Endothelial cell of umbilical vein (primary cell): ENCODE measurements around the gene GPR82. TPM values are rescaled to one million over a fixed set of nuclear protein-coding genes. Genes with fewer than 3 reads are reported as not detected.
"Not testable (repeated sequence)": the region's sequence is repeated elsewhere in the genome, so short reads cannot be mapped to it uniquely, and the experiment has no call there.

Experiments used
- BruUV-seq: library from RNA; stranded (reverse); fragments of 400-500 nt; replicated peaks from 2 replicates; lab custom pipeline; 2021; lab: Mats Ljungman, UMichigan
- CTCF ChIA-PET: fragments of 300-600, 350-600 bp; sonication (Branson Sonifier 250); formaldehyde crosslinking; loops from one replicate; lab custom pipeline; 2021; ENCODE audit warnings: antibody characterized with exemption, inconsistent platforms; lab: Charles Lee
- POLR2A ChIA-PET: fragments of 300-600, 350-600 bp; sonication (Branson Sonifier 250); formaldehyde crosslinking; loops from one replicate; lab custom pipeline; 2021; ENCODE audit warnings: antibody characterized with exemption, inconsistent platforms; lab: Charles Lee
- DNase-seq: peaks from one replicate; pipeline ENCODE4 v3.0.0-alpha.2; 2011; ENCODE audit warnings: low read depth, low spot score
- FAIRE-seq: peaks from 2 replicates; lab custom pipeline; 2011; peaks lifted over from hg19 to GRCh38; lab: Jason Lieb, UNC
- H2AFZ ChIP-seq: 2 replicates; pipeline ENCODE4 v1.6.0; 2012; ENCODE audit warnings: low read depth, low read length, control low read depth, inconsistent platforms
- H3K27ac ChIP-seq: 2 replicates; pipeline ENCODE4 v1.5.1; 2011; ENCODE audit warnings: low read depth, mild to moderate bottlenecking, control low read depth, low read length, moderate library complexity; ENCODE audit not compliant: insufficient read depth
- H3K27me3 ChIP-seq, 2 experiments: 2 replicates each; pipeline versions ENCODE4 v1.6.0 to v1.6.1; 2011; ENCODE audit warnings: low read length in 2 of 2, mixed read lengths in 1 of 2; ENCODE audit not compliant: control insufficient read depth in 2 of 2, insufficient read depth in 2 of 2
- H3K36me3 ChIP-seq, 2 experiments: 2 replicates in 1 of 2; 3 replicates in 1 of 2; pipeline ENCODE4 v1.5.1; 2011; ENCODE audit warnings: low read length in 2 of 2, mild to moderate bottlenecking in 1 of 2, moderate library complexity in 1 of 2; ENCODE audit not compliant: control insufficient read depth in 2 of 2, insufficient read depth in 2 of 2; ENCODE audit errors: extremely low read depth in 1 of 2
- H3K4me1 ChIP-seq: 3 replicates; pipeline ENCODE4 v1.5.1; 2011; ENCODE audit warnings: mild to moderate bottlenecking, low read length; ENCODE audit not compliant: control insufficient read depth, insufficient read depth; ENCODE audit errors: extremely low read depth
- H3K4me2 ChIP-seq: 2 replicates; pipeline ENCODE4 v1.6.1; 2011; ENCODE audit warnings: low read length, control low read depth, mixed read lengths; ENCODE audit not compliant: insufficient read depth
- H3K4me3 ChIP-seq, 3 experiments: fragments of 200-600 bp in 1 of 3; sonication (generic), shearing (Covaris generic) in 1 of 3; replicated peaks in 1 of 3; 2 replicates each; pipeline ENCODE4 v1.5.1; 2011 to 2016; ENCODE audit warnings: control low read depth in 3 of 3, low read length in 3 of 3, mild to moderate bottlenecking in 2 of 3, inconsistent platforms in 1 of 3, low read depth in 1 of 3, moderate library complexity in 1 of 3; ENCODE audit not compliant: insufficient read depth in 1 of 3
- H3K79me2 ChIP-seq: 2 replicates; pipeline ENCODE4 v1.6.0; 2012; ENCODE audit warnings: low read length, inconsistent platforms; ENCODE audit not compliant: control insufficient read depth, insufficient read depth
- H3K9ac ChIP-seq: replicated peaks from 2 replicates; pipeline ENCODE3; 2011; ENCODE audit warnings: low read length, control low read depth; ENCODE audit not compliant: insufficient read depth; ENCODE audit errors: extremely low read depth
- H3K9me1 ChIP-seq: replicated peaks from 3 replicates; pipeline ENCODE4 v1.6.0; 2011; ENCODE audit warnings: mild to moderate bottlenecking, low read length; ENCODE audit not compliant: control insufficient read depth, insufficient read depth; ENCODE audit errors: extremely low read depth
- H3K9me3 ChIP-seq: replicated peaks from 2 replicates; pipeline ENCODE4 v1.5.1; 2012; ENCODE audit warnings: low read length, inconsistent platforms; ENCODE audit not compliant: control insufficient read depth, insufficient read depth
- H4K20me1 ChIP-seq: replicated peaks from 2 replicates; pipeline ENCODE3; 2011; ENCODE audit warnings: mild to moderate bottlenecking, low read length; ENCODE audit not compliant: control insufficient read depth, insufficient read depth; ENCODE audit errors: extremely low read depth
- CTCF ChIP-seq, 2 donors: IDR thresholded peaks; 1 replicate in 1 of 2; 2 replicates in 1 of 2; pipeline ENCODE4 v1.5.1; 2011; ENCODE audit warnings: low read length in 2 of 2, mild to moderate bottlenecking in 2 of 2, moderate library complexity in 2 of 2, control low read depth in 1 of 2, inconsistent platforms in 1 of 2, low read depth in 1 of 2; ENCODE audit not compliant: insufficient read depth in 1 of 2; ENCODE audit errors: extremely low read depth in 1 of 2
- dilution Hi-C: fragments of 300-500 bp; cut with MboI; formaldehyde crosslinking; loops from one replicate; pipeline ENCODE4 v1.15.0; 2019; ENCODE audit warnings: low sequenced_read_pairs; ENCODE audit not compliant: extremely low pct_ligation_motif_present
- intact Hi-C: fragments of 100-400 bp; cut with micrococcal nuclease; formaldehyde crosslinking; loops from one replicate; pipeline ENCODE4 v1.10.0; 2022
- polyA plus RNA-seq, 4 experiments: library from polyadenylated mRNA; depleted of rRNA in 3 of 4; stranded (reverse) in 3 of 4; unstranded in 1 of 4; fragments of >200 nt; gene quantifications; 2 replicates each; pipeline versions ENCODE4 v1.2.1 to v1.2.3, GENCODE V29; 2011 to 2012; ENCODE audit warnings: missing spikeins in 1 of 4
- total RNA-seq: library from RNA; stranded (reverse); gene quantifications from 2 replicates; pipeline ENCODE4 v1.2.3, GENCODE V29; 2021

The GPR82 gene
- total and polyA plus RNA-seq, 2 donors (not counting 3 experiments of a cell fraction or from before 2014, with no cell fraction given), result not detected

GRCh38 chrX:41718481-41719235 lies 5.3 kb upstream of the GPR82 start:
- no peak overlapping the region for H3K4me2 ChIP-seq
- H3K79me2 ChIP-seq, result no peaks in the 10 kb centered on the region
- no peak overlapping the region for H3K27ac ChIP-seq
- no peaks in the 10 kb centered on the region for H3K9me3 ChIP-seq
- H3K4me3 ChIP-seq, result no peak overlapping the region
- peak; percentile 80 for FAIRE-seq
- ChIA-PET POLR2A (no interaction called here), CTCF (no interaction called here)
- DNase-seq, result no peak
- intact Hi-C loops, result no loop called here
- no peaks in the 10 kb centered on the region for H3K36me3 ChIP-seq
- dilution Hi-C loops, result no loop called here
- H3K9me1 ChIP-seq, result no peaks in the 10 kb centered on the region
- no peaks in the 10 kb centered on the region for H3K4me1 ChIP-seq
- no peaks in the 10 kb centered on the region for H3K27me3 ChIP-seq
- no TSS peak for BruUV-seq
- H3K9ac ChIP-seq, result no peak overlapping the region
- no peaks in the 10 kb centered on the region for H4K20me1 ChIP-seq
- no peak overlapping the region for H2AFZ ChIP-seq
- TF ChIP-seq CTCF (IDR thresholded peaks at IDR 0.05; ENCODE audit: extremely low read depth in 1 of 2, insufficient read depth in 1 of 2, low read depth in 1 of 2, low read length in 2 of 2), result no peak

DNA sequence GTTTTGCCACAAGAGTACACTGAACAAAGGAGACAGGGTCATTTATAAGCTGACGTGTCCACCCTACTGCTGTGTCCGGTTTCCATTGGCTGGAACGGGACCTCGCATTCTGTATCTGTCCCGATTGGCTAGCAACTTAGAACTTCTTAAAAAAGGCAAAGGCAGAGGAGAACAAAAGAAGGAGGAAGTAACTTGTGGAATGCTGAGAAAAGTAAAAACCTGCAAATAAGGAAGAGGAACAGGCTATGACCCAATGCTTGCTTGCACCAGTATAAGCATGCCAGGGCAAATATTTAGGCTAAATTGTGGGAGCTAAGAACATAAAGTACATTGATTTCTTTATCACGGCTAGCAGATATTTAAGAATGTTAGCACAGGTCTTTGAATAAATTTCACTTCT lies 4.4 kb upstream of the GPR82 start:
- DNase-seq, H3K36me3 ChIP-seq, H3K9ac ChIP-seq, H3K4me1 ChIP-seq, H3K9me3 ChIP-seq, H3K27ac ChIP-seq, POLR2A ChIA-PET, H2AFZ ChIP-seq, H3K4me3 ChIP-seq, H3K9me1 ChIP-seq, BruUV-seq, intact Hi-C loops, H4K20me1 ChIP-seq, H3K79me2 ChIP-seq, H3K27me3 ChIP-seq, CTCF ChIA-PET, dilution Hi-C loops, H3K4me2 ChIP-seq, FAIRE-seq: not testable (repeated sequence)
